B cell (primary cell): ENCODE results near the gene MOSPD3. TPM values are rescaled to one million over a fixed set of nuclear protein-coding genes. Genes with fewer than 3 reads are reported as not detected.

Experiments
- ATAC-seq: fragments of 200-7000 bp; cut with Tn5 transposase; one replicate; pipeline ENCODE4 v1.10.0; 2021; ENCODE audit warnings: low read depth, mild to moderate bottlenecking, moderate number of reproducible peaks, moderate library complexity
- CTCF ChIA-PET: fragments of 350-600 bp; sonication (Branson Sonifier 250); formaldehyde crosslinking; loops from one replicate; lab custom pipeline; 2021; ENCODE audit warnings: antibody characterized with exemption, inconsistent platforms; lab: Charles Lee
- POLR2A ChIA-PET: fragments of 350-600 bp; sonication (Branson Sonifier 250); formaldehyde crosslinking; loops from one replicate; lab custom pipeline; 2021; ENCODE audit warnings: antibody characterized with exemption; lab: Charles Lee
- DNase-seq: peaks from one replicate; pipeline ENCODE4 v3.0.0; 2013
- H2AFZ ChIP-seq: 2 replicates; pipeline ENCODE4 v1.6.1; 2012; ENCODE audit warnings: mild to moderate bottlenecking, low read depth, low read length; ENCODE audit not compliant: insufficient read depth, poor library complexity, severe bottlenecking
- H3K27ac ChIP-seq, 2 donors: 1 replicate in 1 of 2; 2 replicates in 1 of 2; pipeline ENCODE4 v1.5.1; 2012 to 2013; ENCODE audit warnings: low read length in 2 of 2, mild to moderate bottlenecking in 2 of 2, moderate library complexity in 1 of 2
- H3K27me3 ChIP-seq, 4 experiments: fragments of 200-600 bp in 1 of 4; sonication (generic) in 1 of 4; replicated peaks in 1 of 4; 1 replicate in 2 of 4; 2 replicates in 2 of 4; pipeline versions ENCODE4 v1.6.1 to v1.7.0; 2013 to 2016; ENCODE audit warnings: low read length in 3 of 4, mild to moderate bottlenecking in 2 of 4, mixed read lengths in 1 of 4, moderate library complexity in 1 of 4; ENCODE audit not compliant: insufficient read depth in 4 of 4, control insufficient read depth in 3 of 4; ENCODE audit errors: control extremely low read depth in 1 of 4
- H3K36me3 ChIP-seq, 2 experiments: replicated peaks in 1 of 2; 1 replicate in 1 of 2; 2 replicates in 1 of 2; pipeline versions ENCODE4 v1.6.1 to v1.7.1; 2013; ENCODE audit warnings: low read length in 1 of 2; ENCODE audit not compliant: insufficient read depth in 2 of 2, control insufficient read depth in 1 of 2; ENCODE audit errors: control extremely low read depth in 1 of 2, extremely low read depth in 1 of 2
- H3K4me1 ChIP-seq, 2 donors: fragments of 200-600 bp in 1 of 2; sonication (generic) in 1 of 2; 1 replicate in 1 of 2; 2 replicates in 1 of 2; pipeline versions ENCODE4 v1.5.1 to v1.6.1; 2013 to 2017; ENCODE audit warnings: low read length in 2 of 2; ENCODE audit not compliant: control insufficient read depth in 2 of 2, insufficient read depth in 2 of 2
- H3K4me2 ChIP-seq: replicated peaks from 2 replicates; pipeline ENCODE3; 2012; ENCODE audit warnings: mild to moderate bottlenecking, low read depth, low read length; ENCODE audit not compliant: poor library complexity, severe bottlenecking
- H3K4me3 ChIP-seq, 5 experiments: fragments of 200-600 bp in 1 of 5; sonication (generic) in 1 of 5; 1 replicate in 3 of 5; 2 replicates in 2 of 5; pipeline versions ENCODE4 v1.5.1 to v1.7.0; 2011 to 2016; ENCODE audit warnings: low read length in 4 of 5, mild to moderate bottlenecking in 4 of 5, low read depth in 2 of 5, control low read depth in 1 of 5, moderate library complexity in 1 of 5; ENCODE audit not compliant: insufficient read depth in 1 of 5; ENCODE audit errors: control extremely low read depth in 1 of 5, extremely low read depth in 1 of 5
- H3K79me2 ChIP-seq: fragments of 200-600 bp; sonication (generic); one replicate; pipeline ENCODE4 v1.6.0; 2016; ENCODE audit warnings: low read length; ENCODE audit not compliant: control insufficient read depth, insufficient read depth
- H3K9ac ChIP-seq: fragments of 200-600 bp; sonication (generic); 2 replicates; pipeline ENCODE4 v1.6.1; 2017; ENCODE audit warnings: mild to moderate bottlenecking, low read length, moderate library complexity
- H3K9me3 ChIP-seq, 3 donors: one replicate each; pipeline versions ENCODE4 v1.6.1 to v1.7.1; 2013; ENCODE audit warnings: low read length in 2 of 3; ENCODE audit not compliant: control insufficient read depth in 2 of 3, insufficient read depth in 1 of 3; ENCODE audit errors: control extremely low read depth in 1 of 3
- H4K20me1 ChIP-seq: 2 replicates; pipeline ENCODE4 v1.6.0; 2012; ENCODE audit warnings: mild to moderate bottlenecking, low read length; ENCODE audit not compliant: insufficient read depth, control insufficient read depth, poor library complexity, severe bottlenecking
- H3K27ac Mint-ChIP-seq: one replicate; pipeline ENCODE4 v1.8.0; 2021; ENCODE audit warnings: mixed read lengths
- H3K27me3 Mint-ChIP-seq: one replicate; pipeline ENCODE4 v1.8.0; 2021; ENCODE audit warnings: mixed read lengths
- H3K4me1 Mint-ChIP-seq: one replicate; pipeline ENCODE4 v1.8.0; 2021; ENCODE audit warnings: mixed read lengths
- H3K4me3 Mint-ChIP-seq: one replicate; pipeline ENCODE4 v1.8.0; 2021; ENCODE audit warnings: mixed read lengths
- H3K9me3 Mint-ChIP-seq: one replicate; pipeline ENCODE4 v1.8.0; 2022; ENCODE audit warnings: mixed read lengths; ENCODE audit not compliant: insufficient read depth
- CTCF ChIP-seq: fragments of 200-600 bp; IDR thresholded peaks from one replicate; pipeline ENCODE4 v1.8.0; 2022; ENCODE audit warnings: antibody characterized with exemption, mild to moderate bottlenecking
- EZH2 ChIP-seq: IDR thresholded peaks from 2 replicates; pipeline ENCODE4 v1.6.1; 2012; ENCODE audit warnings: borderline replicate concordance, low read depth, mild to moderate bottlenecking, moderate library complexity, low read length; ENCODE audit not compliant: insufficient read depth, poor library complexity, severe bottlenecking
- WGBS: methylation state at CpG from one replicate; pipeline ENCODE4 v1.1.5; 2013; ENCODE audit warnings: missing lambda C conversion rate; ENCODE audit not compliant: insufficient coverage; 5-methylcytosine and 5-hydroxymethylcytosine counted together
- intact Hi-C: fragments of 100-400 bp; cut with micrococcal nuclease; formaldehyde crosslinking; loops from one replicate; pipeline ENCODE4 v1.10.0; 2022
- polyA plus RNA-seq: library from polyadenylated mRNA; depleted of rRNA; stranded (reverse); fragments of >200 nt; gene quantifications from 2 replicates; pipeline ENCODE4 v1.2.3, GENCODE V29; 2012
- total RNA-seq, 2 donors: library from RNA; stranded (reverse); fragments of 120-200 nt in 1 of 2; gene quantifications; 1 replicate in 1 of 2; 2 replicates in 1 of 2; pipeline versions ENCODE4 v1.2.3 to v1.2.4, GENCODE V29; 2013 to 2022

Gene MOSPD3
- total and polyA plus RNA-seq, 2 donors (not counting 1 experiment from before 2014, with no cell fraction given): 18.8 to 19.2 TPM

- H3K27me3 Mint-ChIP-seq: no peaks in the 10 kb centered on the region
- H4K20me1 ChIP-seq: no peaks in the 10 kb centered on the region
- H3K27ac ChIP-seq: no peak overlapping the region
- intact Hi-C loops: loop anchor here (10.0 kb wide), 1 partner anchor 530 kb away; the partner anchor contains the start of genes COPS6 and ZNF3
- H3K9ac ChIP-seq: no peak overlapping the region
- DNase-seq (no peak), ATAC-seq (no peak)
- WGBS: no CpG with 5 or more reads among the region's 6 CpGs
- H2AFZ ChIP-seq: no peak overlapping the region
- no peak overlapping the region for H3K4me2 ChIP-seq
- no peaks in the 10 kb centered on the region for H3K9me3 ChIP-seq
- H3K36me3 ChIP-seq: peaks cover 0 to 3% of the 10 kb centered on the region in 2 experiments
- H3K27ac Mint-ChIP-seq: no peak overlapping the region
- H3K4me1 Mint-ChIP-seq: peaks cover 18% of the 10 kb centered on the region
- no peaks in the 10 kb centered on the region for H3K9me3 Mint-ChIP-seq
- no peaks in the 10 kb centered on the region for H3K27me3 ChIP-seq
- H3K79me2 ChIP-seq: no peaks in the 10 kb centered on the region
- POLR2A ChIA-PET: interaction anchor here (0.6 to 2.6 kb wide), 4 partner anchors 12 to 490 kb away, joined by 3 to 26 read pairs (median 4); partner anchors contain the start of genes FBXO24 and LRCH4
- no peak for TF ChIP-seq EZH2
- TF ChIP-seq CTCF: no peak
- CTCF ChIA-PET: interaction anchor here (0.6 to 3.2 kb wide), 5 partner anchors 20 to 415 kb away, joined by 3 to 26 read pairs (median 7); partner anchors contain the start of gene GIGYF1
- H3K4me3 Mint-ChIP-seq: no peak overlapping the region
- H3K4me3 ChIP-seq: no peak overlapping the region
- peaks cover 13 to 19% of the 10 kb centered on the region in 2 donors for H3K4me1 ChIP-seq
Observed at GRCh38 chr7:100614308-100614861, 2.0 kb downstream of the MOSPD3 start.

GRCh38 chr7:100620239-100620638, 7.9 kb downstream of the MOSPD3 start:
- H3K4me3 ChIP-seq: no peak overlapping the region
- ATAC-seq (no peak), DNase-seq (no peak)
- H3K4me1 Mint-ChIP-seq: no peaks in the 10 kb centered on the region
- intact Hi-C loops: no loop called here
- no peaks in the 10 kb centered on the region for H3K4me1 ChIP-seq
- H3K27me3 Mint-ChIP-seq: no peaks in the 10 kb centered on the region
- H3K79me2 ChIP-seq: no peaks in the 10 kb centered on the region
- WGBS: 100% methylated on average over 1 of the region's 6 CpGs
- H3K9me3 ChIP-seq: no peaks in the 10 kb centered on the region
- H3K27ac Mint-ChIP-seq: no peak overlapping the region
- no peak overlapping the region for H3K27ac ChIP-seq
- POLR2A ChIA-PET: interaction anchor here (0.6 kb wide), 2 partner anchors 10 to 57 kb away, joined by 3 to 4 read pairs; no protein-coding TSS in a partner anchor
- CTCF ChIA-PET: interaction anchor here (3.3 kb wide), 1 partner anchor 13 kb away, joined by 14 read pairs; no protein-coding TSS in a partner anchor
- no peaks in the 10 kb centered on the region for H3K27me3 ChIP-seq
- no peak overlapping the region for H3K4me3 Mint-ChIP-seq
- H3K9me3 Mint-ChIP-seq: no peaks in the 10 kb centered on the region
- H4K20me1 ChIP-seq: no peaks in the 10 kb centered on the region
- H3K36me3 ChIP-seq: peaks cover 0 to 1% of the 10 kb centered on the region in 2 experiments
- TF ChIP-seq CTCF: no peak
- no peak for TF ChIP-seq EZH2
- H3K4me2 ChIP-seq: no peak overlapping the region
- H2AFZ ChIP-seq: no peak overlapping the region
- no peak overlapping the region for H3K9ac ChIP-seq
